CD14-positive monocyte (primary cell): ENCODE results near the gene ACVR1. TPM values are rescaled to one million over a fixed set of nuclear protein-coding genes. Genes with fewer than 3 reads are reported as not detected.

Experiments used
- DNase-seq, 3 donors: peaks; one replicate each; pipeline ENCODE4 v3.0.0-alpha.2; 2011 to 2022
- H2AFZ ChIP-seq: 2 replicates; pipeline ENCODE4 v1.6.0; 2012; ENCODE audit warnings: mild to moderate bottlenecking, low read depth, low read length, inconsistent platforms; ENCODE audit not compliant: insufficient read depth, poor library complexity, severe bottlenecking
- H3K27ac ChIP-seq, 2 donors: 1 replicate in 1 of 2; 2 replicates in 1 of 2; pipeline ENCODE4 v1.5.1; 2012 to 2013; ENCODE audit warnings: low read length in 2 of 2, control low read depth in 1 of 2, inconsistent platforms in 1 of 2, low read depth in 1 of 2, mild to moderate bottlenecking in 1 of 2
- H3K27me3 ChIP-seq, 2 donors: one replicate each; pipeline versions ENCODE4 v1.6.0 to v1.6.1; 2011 to 2013; ENCODE audit warnings: low read length in 2 of 2; ENCODE audit not compliant: control insufficient read depth in 2 of 2, insufficient read depth in 2 of 2
- H3K36me3 ChIP-seq, 2 donors: replicated peaks in 1 of 2; 1 replicate in 1 of 2; 2 replicates in 1 of 2; pipeline versions ENCODE4 v1.5.1 to v1.6.1; 2012 to 2013; ENCODE audit warnings: low read length in 2 of 2, control low read depth in 1 of 2, inconsistent platforms in 1 of 2, mild to moderate bottlenecking in 1 of 2; ENCODE audit not compliant: insufficient read depth in 2 of 2, control insufficient read depth in 1 of 2
- H3K4me1 ChIP-seq, 2 donors: 1 replicate in 1 of 2; 2 replicates in 1 of 2; pipeline versions ENCODE4 v1.5.1 to v1.6.1; 2012 to 2013; ENCODE audit warnings: low read length in 2 of 2, control low read depth in 1 of 2, inconsistent platforms in 1 of 2, mild to moderate bottlenecking in 1 of 2, moderate library complexity in 1 of 2; ENCODE audit not compliant: insufficient read depth in 2 of 2, control insufficient read depth in 1 of 2
- H3K4me2 ChIP-seq: replicated peaks from 2 replicates; pipeline ENCODE3; 2012; ENCODE audit warnings: low read length, moderate library complexity, mild to moderate bottlenecking; ENCODE audit not compliant: poor library complexity, severe bottlenecking; ENCODE audit errors: extremely low read depth
- H3K4me3 ChIP-seq, 3 experiments: fragments of 200-600 bp in 1 of 3; sonication (generic) in 1 of 3; replicated peaks in 1 of 3; 1 replicate in 2 of 3; 2 replicates in 1 of 3; pipeline ENCODE4 v1.5.1; 2011 to 2013; ENCODE audit warnings: low read length in 3 of 3, mild to moderate bottlenecking in 3 of 3, control low read depth in 2 of 3, low read depth in 2 of 3, inconsistent platforms in 1 of 3, moderate library complexity in 1 of 3
- H3K79me2 ChIP-seq: 2 replicates; pipeline ENCODE4 v1.6.0; 2012; ENCODE audit warnings: mild to moderate bottlenecking, control low read depth, inconsistent platforms, low read length, moderate library complexity; ENCODE audit not compliant: insufficient read depth
- H3K9ac ChIP-seq: 2 replicates; pipeline ENCODE4 v1.6.0; 2017; ENCODE audit warnings: low read length, mild to moderate bottlenecking; ENCODE audit not compliant: insufficient read depth, poor library complexity, severe bottlenecking
- H3K9me3 ChIP-seq, 2 donors: replicated peaks in 1 of 2; 1 replicate in 1 of 2; 2 replicates in 1 of 2; pipeline versions ENCODE4 v1.5.1 to v1.6.1; 2012 to 2013; ENCODE audit warnings: low read length in 2 of 2, control low read depth in 1 of 2; ENCODE audit not compliant: control insufficient read depth in 1 of 2, insufficient read depth in 1 of 2
- H4K20me1 ChIP-seq: 2 replicates; pipeline ENCODE4 v1.6.0; 2012; ENCODE audit warnings: mild to moderate bottlenecking, low read length, control low read depth, moderate library complexity; ENCODE audit not compliant: insufficient read depth
- H3K27ac Mint-ChIP-seq, 7 donors: one replicate each; pipeline ENCODE4 v1.8.0; 2020; ENCODE audit warnings: mild to moderate bottlenecking in 7 of 7, mixed read lengths in 7 of 7, moderate library complexity in 6 of 7, inconsistent platforms in 2 of 7
- H3K27me3 Mint-ChIP-seq, 3 donors: one replicate each; pipeline ENCODE4 v1.8.0; 2021 to 2022; ENCODE audit warnings: low read depth in 3 of 3, mild to moderate bottlenecking in 3 of 3, mixed read lengths in 3 of 3, moderate library complexity in 3 of 3, inconsistent platforms in 1 of 3
- H3K36me3 Mint-ChIP-seq, 2 donors: one replicate each; pipeline ENCODE4 v1.8.0; 2020; ENCODE audit warnings: mixed read lengths in 2 of 2, inconsistent platforms in 1 of 2, mild to moderate bottlenecking in 1 of 2
- H3K4me1 Mint-ChIP-seq: one replicate; pipeline ENCODE4 v1.8.0; 2020; ENCODE audit warnings: mild to moderate bottlenecking, mixed read lengths
- H3K4me3 Mint-ChIP-seq, 2 donors: one replicate each; pipeline ENCODE4 v1.8.0; 2020; ENCODE audit warnings: mild to moderate bottlenecking in 2 of 2, mixed read lengths in 2 of 2, moderate library complexity in 1 of 2
- H3K9me3 Mint-ChIP-seq, 7 donors: one replicate each; pipeline ENCODE4 v1.8.0; 2020 to 2022; ENCODE audit warnings: mixed read lengths in 7 of 7, mild to moderate bottlenecking in 6 of 7, moderate library complexity in 6 of 7, inconsistent platforms in 2 of 7
- WGBS: methylation state at CpG from one replicate; pipeline ENCODE4 v1.1.5; 2013; ENCODE audit warnings: missing lambda C conversion rate; ENCODE audit not compliant: insufficient coverage; 5-methylcytosine and 5-hydroxymethylcytosine counted together
- intact Hi-C, 2 donors: fragments of 100-400 bp; cut with micrococcal nuclease; formaldehyde crosslinking; loops; one replicate each; pipeline versions ENCODE4 v1.15.0 to v1.15.1; 2023
- polyA plus RNA-seq, 3 donors: library from polyadenylated mRNA; depleted of rRNA in 1 of 3; unstranded in 2 of 3; stranded (reverse) in 1 of 3; fragments of 300-500 nt in 2 of 3; fragments of >200 nt in 1 of 3; fragmentation: Illumina TruSeq in 2 of 3; gene quantifications; 1 replicate in 2 of 3; 2 replicates in 1 of 3; pipeline ENCODE4 v1.2.3, GENCODE V29; 2012 to 2021
- TF ChIP-seq, protein P1 (sequence below): fragments of 200-600 bp; IDR thresholded peaks from one replicate; pipeline ENCODE4 v1.8.0; 2022; ENCODE audit warnings: antibody characterized with exemption, mild to moderate bottlenecking

The ACVR1 gene
- polyA plus RNA-seq, 3 donors: 2.8 to 13.4 (median 4.9) TPM

GRCh38 chr2:157872791-157873190 is 3.3 kb downstream of the ACVR1 start:
- Mint-ChIP-seq H3K36me3 (peaks cover 5 to 8% of the 10 kb centered on the region in 2 donors), H3K27me3 (peaks cover 0 to 9% (median 2%) of the 10 kb centered on the region in 3 donors), H3K4me3 (no peak overlapping the region), H3K27ac (peak overlapping the region in 1 of 7 donors; percentile 6), H3K4me1 (peaks cover 35% of the 10 kb centered on the region), H3K9me3 (no peaks in the 10 kb centered on the region)
- Histone ChIP-seq H3K4me3 (no peak overlapping the region), H3K4me1 (peaks cover 16 to 22% of the 10 kb centered on the region in 2 donors), H3K9ac (no peak overlapping the region), H4K20me1 (peaks cover 37% of the 10 kb centered on the region), H3K36me3 (no peaks in the 10 kb centered on the region), H3K27me3 (no peaks in the 10 kb centered on the region), H3K4me2 (no peak overlapping the region), H3K79me2 (peaks cover 26% of the 10 kb centered on the region), H3K27ac (no peak overlapping the region), H2AFZ (no peak overlapping the region), H3K9me3 (no peaks in the 10 kb centered on the region)
- intact Hi-C loops: loop anchor here in 1 of 2 donors (5.0 kb wide), 1 partner anchor 35 kb away; no protein-coding TSS in a partner anchor
- no peak for DNase-seq
- no CpG with 5 or more reads among the region's 2 CpGs for WGBS
- TF ChIP-seq, protein P1, sequence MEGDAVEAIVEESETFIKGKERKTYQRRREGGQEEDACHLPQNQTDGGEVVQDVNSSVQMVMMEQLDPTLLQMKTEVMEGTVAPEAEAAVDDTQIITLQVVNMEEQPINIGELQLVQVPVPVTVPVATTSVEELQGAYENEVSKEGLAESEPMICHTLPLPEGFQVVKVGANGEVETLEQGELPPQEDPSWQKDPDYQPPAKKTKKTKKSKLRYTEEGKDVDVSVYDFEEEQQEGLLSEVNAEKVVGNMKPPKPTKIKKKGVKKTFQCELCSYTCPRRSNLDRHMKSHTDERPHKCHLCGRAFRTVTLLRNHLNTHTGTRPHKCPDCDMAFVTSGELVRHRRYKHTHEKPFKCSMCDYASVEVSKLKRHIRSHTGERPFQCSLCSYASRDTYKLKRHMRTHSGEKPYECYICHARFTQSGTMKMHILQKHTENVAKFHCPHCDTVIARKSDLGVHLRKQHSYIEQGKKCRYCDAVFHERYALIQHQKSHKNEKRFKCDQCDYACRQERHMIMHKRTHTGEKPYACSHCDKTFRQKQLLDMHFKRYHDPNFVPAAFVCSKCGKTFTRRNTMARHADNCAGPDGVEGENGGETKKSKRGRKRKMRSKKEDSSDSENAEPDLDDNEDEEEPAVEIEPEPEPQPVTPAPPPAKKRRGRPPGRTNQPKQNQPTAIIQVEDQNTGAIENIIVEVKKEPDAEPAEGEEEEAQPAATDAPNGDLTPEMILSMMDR: no peak

- Histone ChIP-seq H3K4me1 (peaks cover 11 to 13% of the 10 kb centered on the region in 2 donors), H3K9me3 (no peaks in the 10 kb centered on the region), H4K20me1 (peaks cover 50% of the 10 kb centered on the region), H3K4me2 (no peak overlapping the region), H3K79me2 (peaks cover 29% of the 10 kb centered on the region), H3K36me3 (no peaks in the 10 kb centered on the region), H3K27ac (no peak overlapping the region), H3K9ac (no peak overlapping the region), H3K27me3 (no peaks in the 10 kb centered on the region), H2AFZ (no peak overlapping the region), H3K4me3 (no peak overlapping the region)
- Mint-ChIP-seq H3K4me3 (no peak overlapping the region), H3K27ac (no peak overlapping the region), H3K36me3 (peaks cover 5 to 8% of the 10 kb centered on the region in 2 donors), H3K4me1 (peaks cover 25% of the 10 kb centered on the region), H3K27me3 (peaks cover 0 to 6% (median 2%) of the 10 kb centered on the region in 3 donors), H3K9me3 (no peaks in the 10 kb centered on the region)
- TF ChIP-seq, protein P1: no peak
- DNase-seq: no peak
- WGBS: no CpG with 5 or more reads among the region's 3 CpGs
- intact Hi-C loops: loop anchor here in 1 of 2 donors (5.0 kb wide), 1 partner anchor 34 kb away; no protein-coding TSS in a partner anchor
These were observed 4.7 kb downstream of the ACVR1 start for GRCh38 chr2:157871415-157871814.
